HEK293 (cell line): ENCODE results near the gene LNPEP.

Source experiments
- CTCF ChIA-PET: fragments of 350-600 bp; formaldehyde crosslinking; extraction: SDS; loops from one replicate; lab custom pipeline; 2021; ENCODE audit warnings: antibody characterized with exemption; lab: Yijun Ruan, JAX
- POLR2A ChIA-PET: fragments of 300-600 bp; formaldehyde crosslinking; extraction: SDS; loops from one replicate; lab custom pipeline; 2020; ENCODE audit warnings: antibody characterized with exemption, inconsistent platforms; lab: Yijun Ruan, JAX
- H3K27ac ChIP-seq: fragments of 200-500 bp; sonication (Bioruptor generic); 2 replicates; pipeline ENCODE4 v1.5.1; 2014; ENCODE audit warnings: low read depth, low read length, control low read depth, inconsistent platforms; ENCODE audit errors: extremely low read depth
- H3K36me3 ChIP-seq, 2 experiments: fragments of 200-500 bp in 1 of 2; sonication (Bioruptor generic) in 1 of 2; 1 replicate in 1 of 2; 2 replicates in 1 of 2; pipeline ENCODE4 v1.5.1; 2014 to 2017; ENCODE audit warnings: inconsistent platforms in 2 of 2, low read length in 2 of 2; ENCODE audit not compliant: control insufficient read depth in 2 of 2, insufficient read depth in 1 of 2
- H3K4me1 ChIP-seq: fragments of 200-500 bp; sonication (Bioruptor generic); 2 replicates; pipeline ENCODE4 v1.5.1; 2014; ENCODE audit warnings: mild to moderate bottlenecking, low read length, inconsistent platforms; ENCODE audit not compliant: control insufficient read depth, insufficient read depth
- H3K4me3 ChIP-seq: 2 replicates; pipeline ENCODE4 v1.5.1; 2011; ENCODE audit warnings: low read depth, mild to moderate bottlenecking, control low read depth, low read length, moderate library complexity
- H3K9me3 ChIP-seq: fragments of 200-500 bp; sonication (Bioruptor generic); 2 replicates; pipeline ENCODE4 v1.5.1; 2014; ENCODE audit warnings: low read depth, low read length, inconsistent platforms; ENCODE audit not compliant: control insufficient read depth, insufficient read depth
- AEBP2 ChIP-seq: fragments of 450-650 bp; formaldehyde crosslinking; IDR thresholded peaks from 2 replicates; pipeline ENCODE4 v1.5.1; 2016; ENCODE audit warnings: missing biosample characterization, missing genetic modification characterization, borderline replicate concordance
- ATF2 ChIP-seq: fragments of 450-650 bp; formaldehyde crosslinking; IDR thresholded peaks from 2 replicates; pipeline ENCODE4 v1.5.1; 2016; ENCODE audit warnings: missing biosample characterization, missing genetic modification characterization, low read depth
- BCL6B ChIP-seq: fragments of 450-650 bp; formaldehyde crosslinking; IDR thresholded peaks from 2 replicates; pipeline ENCODE4 v1.5.1; 2017; ENCODE audit warnings: missing biosample characterization, missing genetic modification characterization
- GLI2 ChIP-seq: fragments of 450-650 bp; formaldehyde crosslinking; IDR thresholded peaks from 2 replicates; pipeline ENCODE4; 2017; ENCODE audit warnings: missing biosample characterization, missing genetic modification characterization, low read depth, borderline replicate concordance
- GLIS1 ChIP-seq: fragments of 450-650 bp; formaldehyde crosslinking; IDR thresholded peaks from 2 replicates; pipeline ENCODE4 v1.5.1; 2016; ENCODE audit warnings: missing biosample characterization, missing genetic modification characterization
- PRDM10 ChIP-seq: fragments of 450-650 bp; formaldehyde crosslinking; IDR thresholded peaks from 2 replicates; pipeline ENCODE4 v1.5.1; 2016; ENCODE audit warnings: missing biosample characterization, missing genetic modification characterization
- PRDM6 ChIP-seq: fragments of 450-650 bp; formaldehyde crosslinking; IDR thresholded peaks from 2 replicates; pipeline ENCODE4 v1.5.1; 2017; ENCODE audit warnings: missing biosample characterization, missing genetic modification characterization
- YY1 ChIP-seq: fragments of 450-650 bp; formaldehyde crosslinking; IDR thresholded peaks from 2 replicates; pipeline ENCODE4 v1.5.1; 2018; ENCODE audit warnings: missing biosample characterization, missing genetic modification characterization
- ZFP3 ChIP-seq: fragments of 450-650 bp; formaldehyde crosslinking; IDR thresholded peaks from 2 replicates; pipeline ENCODE4 v1.5.1; 2016; ENCODE audit warnings: low read depth, missing biosample characterization, missing genetic modification characterization
- ZNF174 ChIP-seq: fragments of 450-650 bp; formaldehyde crosslinking; IDR thresholded peaks from 2 replicates; pipeline ENCODE4 v1.5.0; 2017; ENCODE audit warnings: missing biosample characterization, mild to moderate bottlenecking, missing genetic modification characterization
- ZNF24 ChIP-seq: fragments of 450-650 bp; formaldehyde crosslinking; IDR thresholded peaks from 2 replicates; pipeline ENCODE4 v1.5.1; 2016; ENCODE audit warnings: missing biosample characterization, missing genetic modification characterization
- ZNF302 ChIP-seq: fragments of 450-650 bp; formaldehyde crosslinking; IDR thresholded peaks from 2 replicates; pipeline ENCODE4 v1.5.1; 2016; ENCODE audit warnings: missing biosample characterization, missing genetic modification characterization, low read depth
- ZNF398 ChIP-seq: fragments of 450-650 bp; formaldehyde crosslinking; IDR thresholded peaks from 2 replicates; pipeline ENCODE4 v1.5.1; 2017; ENCODE audit warnings: missing biosample characterization, missing genetic modification characterization
- ZNF513 ChIP-seq: fragments of 450-650 bp; IDR thresholded peaks from 2 replicates; pipeline ENCODE4 v1.5.1; 2018; ENCODE audit warnings: missing biosample characterization, missing genetic modification characterization
- ZNF596 ChIP-seq: fragments of 450-650 bp; IDR thresholded peaks from 2 replicates; pipeline ENCODE4 v1.5.0; 2018; ENCODE audit warnings: missing biosample characterization, mild to moderate bottlenecking, missing genetic modification characterization, moderate library complexity
- ZNF624 ChIP-seq: fragments of 450-650 bp; formaldehyde crosslinking; IDR thresholded peaks from 2 replicates; pipeline ENCODE4 v1.5.1; 2017; ENCODE audit warnings: missing biosample characterization, missing genetic modification characterization
- ZSCAN16 ChIP-seq: fragments of 450-650 bp; formaldehyde crosslinking; IDR thresholded peaks from 2 replicates; pipeline ENCODE4 v1.5.1; 2016; ENCODE audit warnings: missing biosample characterization, missing genetic modification characterization
- ZSCAN4 ChIP-seq: fragments of 450-650 bp; formaldehyde crosslinking; IDR thresholded peaks from 2 replicates; pipeline ENCODE4 v1.5.1; 2017; ENCODE audit warnings: missing biosample characterization, missing genetic modification characterization

Gene LNPEP

GRCh38 chr5:97072696-97073095 lies 136.8 kb downstream of the LNPEP start:
- TF ChIP-seq PRDM10 (tag by site-specific recombination) (no peak), AEBP2 (no peak), ZNF624 (no peak), YY1 (tag by site-specific recombination) (no peak), BCL6B (tag by site-specific recombination) (no peak), ZSCAN4 (tag by site-specific recombination) (no peak), ZNF596 (tag by site-specific recombination) (no peak), ZNF302 (no peak), ZNF398 (tag by site-specific recombination) (no peak), ATF2 (no peak)
- no peaks in the 10 kb centered on the region for H3K36me3 ChIP-seq
- POLR2A ChIA-PET, result no interaction called here
- no peak overlapping the region for H3K4me3 ChIP-seq
- no peaks in the 10 kb centered on the region for H3K4me1 ChIP-seq
- CTCF ChIA-PET, result interaction anchor here (0.7 to 2.2 kb wide), 2 partner anchors 10 to 321 kb away, joined by 4 read pairs; no protein-coding TSS in a partner anchor
- no peaks in the 10 kb centered on the region for H3K9me3 ChIP-seq
- no peak overlapping the region for H3K27ac ChIP-seq

GRCh38 chr5:97073420-97073819 lies 137.5 kb downstream of the LNPEP start:
- no peak overlapping the region for H3K27ac ChIP-seq
- H3K4me3 ChIP-seq, result no peak overlapping the region
- no peaks in the 10 kb centered on the region for H3K36me3 ChIP-seq
- H3K4me1 ChIP-seq, result no peaks in the 10 kb centered on the region
- CTCF ChIA-PET, result no interaction called here
- POLR2A ChIA-PET, result no interaction called here
- H3K9me3 ChIP-seq, result no peaks in the 10 kb centered on the region
- TF ChIP-seq ZNF174 (tag by site-specific recombination), result no peak
- TF ChIP-seq GLI2 (tag by site-specific recombination), result no peak
- TF ChIP-seq ZSCAN16 (tag by site-specific recombination), result no peak
- no peak for TF ChIP-seq ZSCAN4 (tag by site-specific recombination)
- no peak for TF ChIP-seq ZNF513 (tag by site-specific recombination)
- no peak for TF ChIP-seq PRDM6 (tag by site-specific recombination)
- TF ChIP-seq ZFP3 (tag by site-specific recombination), result no peak
- no peak for TF ChIP-seq ZNF24 (tag by site-specific recombination)
- TF ChIP-seq GLIS1, result no peak
